ENCODE measurements around the gene C17orf75.

- TF ChIP-seq ARNT (IDR thresholded peaks at IDR 0.05) (no peak), FOXM1 (IDR thresholded peaks at IDR 0.05; ENCODE audit: borderline replicate concordance) (no peak), ELF4 (IDR thresholded peaks at IDR 0.05) (no peak), TARDBP (IDR thresholded peaks at IDR 0.05) (no peak), HDGF (IDR thresholded peaks at IDR 0.05; ENCODE audit: borderline replicate concordance) (no peak), FOXK2 (IDR thresholded peaks at IDR 0.05) (no peak), SUZ12 (IDR thresholded peaks at IDR 0.05) (no peak), BHLHE40 (IDR thresholded peaks at IDR 0.05; ENCODE audit: borderline replicate concordance) (no peak), CTBP1 (IDR thresholded peaks at IDR 0.05; ENCODE audit: borderline replicate concordance) (no peak), ZNF384 (IDR thresholded peaks at IDR 0.05) (no peak), PKNOX1 (IDR thresholded peaks at IDR 0.05) (no peak), L3MBTL2 (conservative IDR thresholded peaks at IDR 0.05) (no peak), SP1 (IDR thresholded peaks at IDR 0.05) (no peak)
Measured at GRCh38 chr17:32286518-32286900, 55.5 kb downstream of the C17orf75 start.
